ENCODE data around the gene UPB1.
"Not testable (repeated sequence)": the region's sequence is repeated elsewhere in the genome, so short reads cannot be mapped to it uniquely, and the experiment has no call there.

Gene UPB1

GRCh38 chr22:24530968-24531367 lies 35.8 kb downstream of the UPB1 start:
- DNase-seq (ENCODE audit: low read depth, low spot score), result not testable (repeated sequence)

GRCh38 chr22:24532075-24532474 lies 36.9 kb downstream of the UPB1 start:
- no peak for DNase-seq (ENCODE audit: low read depth, low spot score)

GRCh38 chr22:24535348-24535747 lies 40.2 kb downstream of the UPB1 start:
- no peak for DNase-seq (ENCODE audit: low read depth, low spot score)

GRCh38 chr22:24536089-24536488 lies 41.0 kb downstream of the UPB1 start:
- DNase-seq (ENCODE audit: low read depth, low spot score), result no peak

GRCh38 chr22:24540470-24540869 lies 45.3 kb downstream of the UPB1 start:
- no peak for DNase-seq (ENCODE audit: low read depth, low spot score)

GRCh38 chr22:24541681-24542515 lies 46.8 kb downstream of the UPB1 start:
- no peak for DNase-seq (ENCODE audit: low read depth, low spot score)

GRCh38 chr22:24542641-24543040 lies 47.5 kb downstream of the UPB1 start:
- no peak for DNase-seq (ENCODE audit: low read depth, low spot score)

GRCh38 chr22:24543185-24543601 lies 48.1 kb downstream of the UPB1 start:
- no peak for DNase-seq (ENCODE audit: low read depth, low spot score)

GRCh38 chr22:24543679-24544243 lies 48.6 kb downstream of the UPB1 start:
- no peak for DNase-seq (ENCODE audit: low read depth, low spot score)

GRCh38 chr22:24548812-24549211 lies 53.7 kb downstream of the UPB1 start:
- no peak for DNase-seq (ENCODE audit: low read depth, low spot score)

GRCh38 chr22:24550028-24550901 lies 55.1 kb downstream of the UPB1 start:
- no peak for DNase-seq (ENCODE audit: low read depth, low spot score)

- DNase-seq (ENCODE audit: low read depth, low spot score), result no peak
Observed at GRCh38 chr22:24550902-24551435, 55.8 kb downstream of the UPB1 start.

GRCh38 chr22:24552503-24553286 lies 57.6 kb downstream of the UPB1 start:
- DNase-seq (ENCODE audit: low read depth, low spot score), result not testable (repeated sequence)

- DNase-seq (ENCODE audit: low read depth, low spot score), result no peak
Observed at GRCh38 chr22:24553597-24554312, 58.6 kb downstream of the UPB1 start.

GRCh38 chr22:24554313-24555164 lies 59.4 kb downstream of the UPB1 start, which contains the start of gene GUCD1:
Gene GUCD1, minus strand, starts transcription at chr22:24555138. Its CDS starts 147 bp downstream, at chr22:24554991.
- DNase-seq (ENCODE audit: low read depth, low spot score), result no peak

GRCh38 chr22:24555165-24556039 lies 60.3 kb downstream of the UPB1 start, which contains the start of gene SNRPD3:
Gene SNRPD3, plus strand, starts transcription at chr22:24555999. Its CDS starts 1,676 bp downstream, at chr22:24557675.
- peak; percentile 99 for DNase-seq (ENCODE audit: low read depth, low spot score)

GRCh38 chr22:24559471-24559870 lies 64.3 kb downstream of the UPB1 start:
- no peak for DNase-seq (ENCODE audit: low read depth, low spot score)

GRCh38 chr22:24563246-24563645 lies 68.1 kb downstream of the UPB1 start:
- DNase-seq (ENCODE audit: low read depth, low spot score), result no peak

Measured in activated CD4-positive, CD25-positive, alpha-beta regulatory T cell treated with anti-CD3 and anti-CD28 coated beads, Interleukin-2, amount 50 U/mL, for 16 hours (primary cell).